HT1080 (cell line): Measurements from ENCODE around the gene ERICH2. TPM values are rescaled to one million over a fixed set of nuclear protein-coding genes. Genes with fewer than 3 reads are reported as not detected.
A peak's percentile ranks its signal among the peaks of the same experiment; 100 is the strongest.

Experiments used
- DNase-seq: peaks from one replicate; pipeline ENCODE4 v3.0.0-alpha.2; 2015; ENCODE audit warnings: low read depth
- total RNA-seq: library from RNA; depleted of rRNA; stranded (reverse); fragments of >200 nt; shearing (Covaris generic); gene quantifications from 2 replicates; pipeline ENCODE4 v1.2.3, GENCODE V29; 2014

Gene ERICH2
- total RNA-seq, 1 experiment from 2014 or later = not detected

DNA sequence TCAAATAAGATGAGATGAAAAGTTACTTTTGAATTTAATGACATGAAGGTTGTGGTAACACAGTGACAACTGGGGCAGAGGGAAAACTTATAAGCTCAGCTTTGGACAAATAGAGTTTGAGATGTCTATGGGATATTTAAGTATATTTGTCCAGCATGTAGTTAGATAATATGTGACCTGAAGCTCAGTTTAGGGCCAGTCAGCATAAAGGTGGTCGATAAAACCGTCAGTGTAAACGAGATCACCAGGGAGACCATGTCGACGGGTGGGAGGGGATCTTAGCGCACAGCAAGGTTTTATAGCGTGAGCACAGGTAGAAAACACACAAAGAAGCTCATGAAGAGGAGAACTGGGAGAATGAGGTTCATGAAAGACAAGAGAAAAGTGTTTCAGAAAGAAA lies 7.4 kb upstream of the ERICH2 start:
- no peak for DNase-seq

GRCh38 chr2:170763232-170763631 lies 6.9 kb upstream of the ERICH2 start:
- no peak for DNase-seq

DNA sequence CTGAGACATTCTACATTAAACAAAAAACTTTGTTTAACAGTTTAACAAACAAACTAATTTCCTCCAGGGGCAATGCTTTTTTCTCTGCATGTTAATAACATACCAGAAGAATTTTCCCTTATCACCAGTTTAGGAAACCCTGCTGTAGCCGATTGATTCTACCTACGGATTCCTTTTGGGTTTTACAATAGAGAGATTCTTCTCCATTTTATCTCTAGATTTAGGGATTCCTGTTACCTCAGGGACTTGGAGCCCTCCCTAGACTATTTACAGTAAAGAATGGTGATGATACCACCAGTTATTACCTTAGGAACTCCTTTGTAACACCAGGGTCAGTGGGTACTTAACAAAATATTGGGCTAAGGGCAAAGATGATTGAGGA lies 5.3 kb upstream of the ERICH2 start:
- no peak for DNase-seq

DNA sequence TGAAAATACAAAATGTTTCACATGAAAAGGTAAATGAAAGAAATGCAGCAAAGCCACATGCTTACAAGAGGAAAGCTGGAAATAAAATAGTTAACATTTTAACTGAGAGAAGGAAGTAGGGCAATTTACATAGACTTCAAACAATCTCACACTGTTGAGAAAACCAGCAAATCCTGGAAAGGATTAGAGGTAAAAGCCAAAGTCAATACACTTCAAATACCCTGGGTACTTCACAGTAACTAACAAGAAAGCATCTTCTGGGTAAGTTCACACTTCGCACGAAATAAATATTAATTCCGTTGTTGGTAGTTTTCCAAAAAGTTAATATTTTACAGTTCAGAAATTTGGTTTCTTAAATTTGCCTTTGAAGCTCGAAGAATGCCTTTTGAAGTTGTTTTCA lies 3.5 kb upstream of the ERICH2 start:
- no peak for DNase-seq

DNA sequence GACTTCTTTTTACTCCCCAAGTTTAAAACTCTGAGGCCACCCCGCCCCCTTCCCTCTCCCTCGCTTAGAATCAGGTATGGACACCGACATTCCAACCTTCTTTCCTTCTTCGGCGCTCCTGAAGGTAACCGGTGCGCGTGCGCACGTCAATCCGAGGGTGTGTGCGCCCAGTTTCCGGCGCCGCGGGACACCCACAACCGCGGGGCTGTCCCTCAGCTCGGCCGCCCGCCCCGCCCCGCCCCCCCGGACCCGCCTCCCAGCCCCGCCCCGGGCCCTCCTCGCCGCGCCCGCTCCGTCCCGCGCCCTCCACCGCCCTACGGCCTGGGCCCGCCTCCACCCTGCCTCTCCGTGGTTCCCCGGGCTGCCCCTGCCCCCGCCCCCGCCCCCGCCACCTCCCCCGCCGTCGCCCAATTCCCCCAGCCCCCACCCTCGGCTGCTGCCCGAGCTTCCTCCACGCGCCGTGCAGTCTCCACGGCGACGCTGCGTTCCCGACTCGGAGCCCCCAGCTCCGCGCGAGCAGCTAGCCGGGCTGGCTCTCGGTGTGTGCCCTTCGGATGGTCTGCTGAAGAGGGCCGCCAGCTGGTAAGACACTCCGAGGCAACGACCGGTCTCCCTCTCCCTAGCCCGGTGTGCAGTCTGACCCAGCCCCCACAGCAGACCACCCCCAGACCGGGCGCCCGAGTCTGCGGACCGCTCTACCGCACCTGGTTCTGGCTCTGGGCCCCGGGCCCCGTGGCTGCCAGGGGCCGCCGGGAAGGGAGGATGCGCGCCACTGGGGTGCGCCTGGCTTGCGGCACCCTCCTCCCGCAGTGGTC lies 635 bp downstream of the ERICH2 start:
- peak; percentile 65 for DNase-seq

DNA sequence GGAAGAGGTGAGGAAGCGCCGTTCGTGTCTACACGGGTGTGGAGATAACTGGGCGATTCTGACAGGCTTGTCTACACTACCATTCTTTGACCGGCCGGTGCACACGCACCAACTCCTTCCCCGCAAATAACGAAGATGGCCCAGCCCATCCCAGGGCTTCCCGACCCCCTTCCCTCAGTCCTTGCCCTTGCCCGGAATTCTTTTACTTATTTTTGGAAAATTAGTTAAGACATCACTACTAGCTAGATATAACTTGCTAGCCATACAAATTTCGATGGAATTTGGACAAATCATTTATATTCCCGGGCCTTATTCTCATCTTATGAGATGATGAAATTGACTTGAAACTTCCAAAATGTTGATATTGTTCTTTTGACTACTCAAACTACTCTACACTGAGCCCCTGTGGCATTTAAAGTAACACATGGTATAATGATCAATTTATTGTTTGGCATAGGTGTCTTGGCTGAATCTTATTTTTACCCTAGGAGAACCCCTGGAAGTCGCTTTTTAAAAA lies 1.3 kb downstream of the ERICH2 start:
- no peak for DNase-seq

- DNase-seq = no peak
Observed at GRCh38 chr2:170772295-170772694, 2.1 kb downstream of the ERICH2 start.

- no peak for DNase-seq
Observed at GRCh38 chr2:170774074-170774473, 3.9 kb downstream of the ERICH2 start.

GRCh38 chr2:170778900-170779299 lies 8.7 kb downstream of the ERICH2 start:
- no peak for DNase-seq

- no peak for DNase-seq
Observed at GRCh38 chr2:170779304-170779703, 9.1 kb downstream of the ERICH2 start.

GRCh38 chr2:170782673-170783072 lies 12.5 kb downstream of the ERICH2 start:
- no peak for DNase-seq

GRCh38 chr2:170783549-170783948 lies 13.4 kb downstream of the ERICH2 start:
- no peak for DNase-seq

DNA sequence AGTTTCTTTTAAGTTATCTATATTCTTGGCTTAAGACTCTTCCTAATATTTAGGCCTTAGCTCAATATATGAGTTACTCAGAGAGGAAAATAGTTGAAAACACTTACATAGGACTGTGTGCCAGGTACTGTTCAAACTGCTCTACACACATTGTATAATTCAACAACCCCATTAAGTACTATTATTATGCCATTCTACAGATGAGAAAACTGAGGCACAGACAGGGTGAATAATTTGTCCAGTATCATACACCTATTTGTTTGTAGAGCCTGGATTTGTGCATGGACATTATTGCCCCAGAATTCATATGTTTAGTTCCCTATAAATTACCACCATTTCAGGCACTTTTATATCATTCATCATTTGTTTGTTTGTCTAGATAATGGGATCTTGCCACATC lies 28.8 kb downstream of the ERICH2 start:
- no peak for DNase-seq

DNA sequence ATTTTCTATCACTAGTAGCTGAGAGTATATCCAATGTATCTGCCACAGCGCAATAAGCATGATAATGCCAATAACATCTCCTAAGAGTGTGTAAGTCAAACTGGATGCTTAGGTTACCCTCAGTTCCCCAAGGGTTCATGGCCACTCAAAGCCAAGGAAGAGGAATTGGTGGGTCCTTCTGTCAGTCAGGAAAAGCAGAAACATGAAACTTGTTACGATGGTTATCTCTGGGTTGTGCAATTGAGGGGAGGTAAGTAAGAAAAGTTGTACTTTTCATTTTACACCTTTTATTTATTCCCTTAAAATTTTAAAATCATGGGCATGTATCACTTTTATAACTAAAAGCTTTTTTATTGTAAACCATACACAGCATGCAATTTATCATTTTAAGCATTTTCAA lies 36.4 kb downstream of the ERICH2 start:
- DNase-seq = no peak

DNA sequence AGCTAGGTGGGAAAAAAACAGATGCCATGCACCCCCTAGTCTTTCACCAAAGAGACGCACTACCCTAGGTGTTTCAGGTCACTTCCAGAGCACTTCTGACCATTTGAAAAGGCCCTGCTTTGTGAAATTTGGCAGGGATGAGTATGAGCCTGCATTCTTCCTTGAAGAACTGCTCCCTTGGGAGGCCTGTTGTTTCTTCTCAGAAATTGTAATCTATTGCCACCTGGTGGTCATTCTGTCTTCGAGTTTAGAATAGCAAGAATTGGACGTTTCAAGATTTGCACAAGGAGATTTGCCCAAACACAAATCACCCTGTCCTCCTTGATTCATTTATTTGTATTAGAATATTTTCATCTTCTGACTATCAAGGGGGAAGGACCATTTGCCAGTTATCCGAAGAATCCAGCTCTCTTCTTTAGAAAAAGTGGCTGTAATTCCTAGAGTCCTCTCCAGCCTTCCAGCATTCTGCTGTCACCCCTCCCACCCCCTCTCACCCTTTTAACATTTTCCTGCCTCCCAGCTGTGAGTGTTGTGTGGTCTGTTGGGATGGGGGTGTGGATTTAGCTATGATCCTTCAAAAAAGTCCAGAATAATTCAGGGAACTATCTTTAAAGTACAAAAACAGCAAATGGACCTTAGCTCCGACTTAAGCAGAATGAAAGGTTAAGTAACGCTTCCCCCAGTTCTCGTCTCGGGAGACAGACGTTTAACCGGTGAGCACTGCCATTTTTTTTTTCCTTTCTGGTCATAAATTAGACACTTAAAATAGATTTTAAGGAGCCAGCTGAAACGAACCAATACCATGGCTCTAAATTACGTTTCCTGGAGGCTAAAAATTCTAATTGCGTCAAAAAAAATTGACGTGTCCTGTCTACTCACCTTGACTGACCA lies 42.8 kb downstream of the ERICH2 start:
- peak; percentile 57 for DNase-seq

- DNase-seq = peak; percentile 45
Observed at GRCh38 chr2:170813611-170814532, 43.7 kb downstream of the ERICH2 start.

- DNase-seq = no peak
Observed at GRCh38 chr2:170814533-170815230, 44.5 kb downstream of the ERICH2 start.

- no peak for DNase-seq
Observed at GRCh38 chr2:170815311-170815710, 45.1 kb downstream of the ERICH2 start.

DNA sequence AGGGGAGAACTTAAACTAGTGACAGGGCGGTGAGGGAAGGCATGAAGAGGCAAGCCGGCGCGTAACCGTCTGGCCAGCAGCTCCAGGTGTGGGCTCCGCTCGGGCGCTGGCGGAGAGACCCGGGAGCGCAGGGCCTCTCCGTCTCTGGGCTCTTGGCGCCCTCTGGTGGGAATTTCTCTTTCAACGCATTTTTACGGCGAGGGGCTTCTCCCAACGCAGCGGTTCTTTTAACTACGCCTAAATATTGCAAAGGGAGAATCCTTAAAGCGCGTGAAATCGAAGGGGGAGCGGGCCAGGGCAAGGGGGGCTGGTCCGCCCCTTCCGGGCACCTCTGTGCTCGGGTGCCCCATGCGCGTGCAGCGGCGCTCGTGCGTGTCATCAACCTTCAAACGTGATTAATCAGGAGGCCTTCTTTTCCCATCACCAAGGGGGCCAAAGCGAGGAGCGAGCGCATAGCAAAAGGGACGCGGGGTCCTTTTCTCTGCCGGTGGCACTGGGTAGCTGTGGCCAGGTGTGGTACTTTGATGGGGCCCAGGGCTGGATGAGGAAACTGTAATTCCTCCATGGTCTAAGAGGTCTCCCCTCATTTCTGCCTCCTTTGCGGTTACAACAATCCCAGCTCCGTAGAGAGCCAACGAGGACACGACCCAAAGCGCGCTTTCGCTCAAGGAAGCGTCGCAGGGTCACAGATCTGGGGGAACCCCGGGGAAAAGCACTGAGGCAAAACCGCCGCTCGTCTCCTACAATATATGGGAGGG lies 45.7 kb downstream of the ERICH2 start:
- DNase-seq = peak; percentile 52
